Calu3 (cell line): ENCODE measurements around the gene GMPR2. TPM values are rescaled to one million over a fixed set of nuclear protein-coding genes. Genes with fewer than 3 reads are reported as not detected.

ENCODE experiments used
- BruUV-seq: library from RNA; stranded (reverse); fragments of 400-500 nt; replicated peaks from 2 replicates; lab custom pipeline; 2021; lab: Mats Ljungman, UMichigan
- CTCF ChIA-PET: fragments of 300-600 bp; sonication (Branson Sonifier 250); formaldehyde crosslinking; loops from one replicate; lab custom pipeline; 2022; ENCODE audit warnings: antibody characterized with exemption; lab: Charles Lee
- DNase-seq: peaks from one replicate; pipeline ENCODE4 v3.0.0; 2022
- H3K27ac Mint-ChIP-seq: one replicate; pipeline ENCODE4 v1.8.0; 2022; ENCODE audit warnings: mixed read lengths; ENCODE audit not compliant: unreplicated experiment
- H3K27me3 Mint-ChIP-seq: one replicate; pipeline ENCODE4 v1.8.0; 2022; ENCODE audit warnings: mixed read lengths; ENCODE audit not compliant: unreplicated experiment
- H3K36me3 Mint-ChIP-seq: one replicate; pipeline ENCODE4 v1.8.0; 2022; ENCODE audit warnings: mild to moderate bottlenecking, moderate library complexity, mixed read lengths; ENCODE audit not compliant: insufficient read depth, unreplicated experiment
- H3K4me1 Mint-ChIP-seq: one replicate; pipeline ENCODE4 v1.8.0; 2022; ENCODE audit warnings: mild to moderate bottlenecking, low read depth, mixed read lengths; ENCODE audit not compliant: unreplicated experiment
- H3K4me3 Mint-ChIP-seq: one replicate; pipeline ENCODE4 v1.8.0; 2022; ENCODE audit warnings: mild to moderate bottlenecking, low read depth, moderate library complexity, mixed read lengths; ENCODE audit not compliant: unreplicated experiment
- H3K9me3 Mint-ChIP-seq: one replicate; pipeline ENCODE4 v1.8.0; 2022; ENCODE audit warnings: low read depth, mixed read lengths; ENCODE audit not compliant: unreplicated experiment
- intact Hi-C: fragments of 100-400 bp; cut with micrococcal nuclease; formaldehyde crosslinking; loops from one replicate; pipeline ENCODE4 v1.10.0; 2022; ENCODE audit not compliant: unreplicated experiment
- total RNA-seq: library from RNA; stranded (reverse); gene quantifications from 2 replicates; pipeline ENCODE4 v1.2.3, GENCODE V29; 2022
- TF ChIP-seq, protein P1 (sequence below): fragments of 200-600 bp; IDR thresholded peaks from one replicate; pipeline ENCODE4 v1.8.0; 2022; ENCODE audit warnings: antibody characterized with exemption; ENCODE audit not compliant: unreplicated experiment

GMPR2 gene
- total RNA-seq, 1 experiment from 2014 or later = 63.4 TPM

DNA sequence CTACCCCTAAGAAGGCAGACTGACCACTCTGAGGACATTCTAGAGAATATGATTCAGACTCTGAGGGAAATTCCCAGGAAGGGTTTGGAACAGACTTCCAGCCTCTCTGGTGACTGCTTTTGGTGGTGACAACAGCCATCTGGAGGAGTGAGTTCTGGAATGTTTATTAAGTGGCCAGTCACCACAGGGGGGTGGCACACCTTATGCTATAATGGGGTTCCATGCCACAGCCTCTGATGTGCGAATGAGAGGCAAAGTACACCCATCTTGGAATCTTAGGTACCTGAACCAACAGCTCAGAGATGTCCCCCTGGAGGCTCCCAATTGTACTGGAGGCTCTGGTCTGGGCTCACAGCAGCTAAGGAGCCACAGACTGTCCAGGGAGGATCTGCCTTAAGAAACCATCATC is 19.2 kb downstream of the GMPR2 start:
- Mint-ChIP-seq H3K27me3 (no peaks in the 10 kb centered on the region), H3K9me3 (no peaks in the 10 kb centered on the region), H3K36me3 (no peaks in the 10 kb centered on the region), H3K27ac (no peak overlapping the region), H3K4me1 (peaks cover 7% of the 10 kb centered on the region), H3K4me3 (no peak overlapping the region)
- CTCF ChIA-PET = interaction anchor here (0.7 to 1.6 kb wide), 2 partner anchors 45 to 89 kb away, joined by 3 to 4 read pairs; no protein-coding TSS in a partner anchor
- intact Hi-C loops = no loop called here
- BruUV-seq = no TSS peak
- DNase-seq = no peak
- TF ChIP-seq, protein P1, sequence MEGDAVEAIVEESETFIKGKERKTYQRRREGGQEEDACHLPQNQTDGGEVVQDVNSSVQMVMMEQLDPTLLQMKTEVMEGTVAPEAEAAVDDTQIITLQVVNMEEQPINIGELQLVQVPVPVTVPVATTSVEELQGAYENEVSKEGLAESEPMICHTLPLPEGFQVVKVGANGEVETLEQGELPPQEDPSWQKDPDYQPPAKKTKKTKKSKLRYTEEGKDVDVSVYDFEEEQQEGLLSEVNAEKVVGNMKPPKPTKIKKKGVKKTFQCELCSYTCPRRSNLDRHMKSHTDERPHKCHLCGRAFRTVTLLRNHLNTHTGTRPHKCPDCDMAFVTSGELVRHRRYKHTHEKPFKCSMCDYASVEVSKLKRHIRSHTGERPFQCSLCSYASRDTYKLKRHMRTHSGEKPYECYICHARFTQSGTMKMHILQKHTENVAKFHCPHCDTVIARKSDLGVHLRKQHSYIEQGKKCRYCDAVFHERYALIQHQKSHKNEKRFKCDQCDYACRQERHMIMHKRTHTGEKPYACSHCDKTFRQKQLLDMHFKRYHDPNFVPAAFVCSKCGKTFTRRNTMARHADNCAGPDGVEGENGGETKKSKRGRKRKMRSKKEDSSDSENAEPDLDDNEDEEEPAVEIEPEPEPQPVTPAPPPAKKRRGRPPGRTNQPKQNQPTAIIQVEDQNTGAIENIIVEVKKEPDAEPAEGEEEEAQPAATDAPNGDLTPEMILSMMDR = no peak

DNA sequence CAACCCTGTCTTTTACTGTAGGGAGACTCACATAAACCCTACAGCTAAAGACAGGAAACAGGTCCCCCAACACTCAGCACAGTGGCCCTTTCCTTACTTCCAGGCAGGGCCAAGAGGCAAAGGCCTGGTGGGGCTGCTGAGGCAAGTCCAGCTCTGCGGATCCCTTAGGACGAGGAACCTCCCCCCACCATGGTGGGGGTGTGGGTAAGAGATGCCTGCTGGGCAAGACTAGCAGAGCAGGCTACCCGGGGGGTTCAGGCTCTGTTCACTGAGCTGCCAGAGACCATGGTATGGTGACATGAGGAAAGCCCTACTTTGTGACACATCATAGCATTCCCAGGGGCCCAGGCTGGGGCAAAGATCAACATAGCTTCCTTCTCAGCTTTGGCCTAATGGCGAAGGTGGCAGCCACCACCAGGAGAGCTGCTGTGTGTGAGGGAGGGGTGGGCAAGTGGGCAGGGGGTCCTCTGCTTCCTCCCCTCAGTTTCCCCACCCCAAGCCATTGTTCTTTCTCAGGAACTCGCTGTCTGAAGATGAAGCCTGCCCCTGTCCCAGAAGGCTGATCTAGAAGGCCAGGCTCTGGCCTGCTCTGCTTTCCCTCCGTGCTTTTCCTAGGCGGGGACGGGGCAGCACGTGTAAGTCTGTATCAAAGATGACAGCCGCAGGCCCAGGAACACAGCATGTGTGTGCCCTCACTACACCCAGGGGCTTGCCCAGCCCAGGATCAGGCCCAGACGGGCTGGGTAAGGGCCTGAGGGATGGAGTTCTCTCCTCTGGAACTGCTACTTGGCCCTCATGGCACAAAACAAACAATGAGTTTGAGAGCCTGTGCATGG is 19.8 kb downstream of the GMPR2 start:
- Mint-ChIP-seq H3K9me3 (no peaks in the 10 kb centered on the region), H3K4me3 (no peak overlapping the region), H3K27ac (no peak overlapping the region), H3K36me3 (no peaks in the 10 kb centered on the region), H3K27me3 (no peaks in the 10 kb centered on the region), H3K4me1 (peaks cover 7% of the 10 kb centered on the region)
- intact Hi-C loops = no loop called here
- BruUV-seq = no TSS peak
- TF ChIP-seq, protein P1 = no peak
- CTCF ChIA-PET = interaction anchor here (0.7 kb wide), 1 partner anchor 44 kb away, joined by 4 read pairs; no protein-coding TSS in a partner anchor
- no peak for DNase-seq

DNA sequence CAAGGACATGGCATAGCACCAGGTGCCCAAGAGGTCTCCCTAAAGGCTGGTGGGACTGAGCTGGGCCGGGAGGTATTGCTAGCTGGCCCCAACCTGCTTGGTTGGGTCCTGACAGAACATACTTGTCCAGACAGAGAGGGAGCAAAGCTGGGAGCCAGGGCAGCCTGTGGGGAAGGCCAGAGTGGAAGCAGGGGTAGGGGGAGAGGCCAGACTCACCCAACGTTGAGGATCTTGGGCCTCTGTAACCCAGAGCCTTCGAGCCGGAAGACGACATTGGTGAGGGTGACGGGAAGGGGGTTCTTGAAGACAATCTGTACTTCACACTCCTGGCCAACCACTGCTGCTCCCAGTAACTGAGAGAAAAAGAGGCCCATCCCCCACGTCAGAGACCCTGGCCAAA is 21.2 kb downstream of the GMPR2 start:
- intact Hi-C loops = no loop called here
- TF ChIP-seq, protein P1 = no peak
- BruUV-seq = no TSS peak
- H3K4me3 Mint-ChIP-seq = no peak overlapping the region
- no peak for DNase-seq
- H3K27me3 Mint-ChIP-seq = no peaks in the 10 kb centered on the region
- peaks cover 7% of the 10 kb centered on the region for H3K4me1 Mint-ChIP-seq
- H3K27ac Mint-ChIP-seq = no peak overlapping the region
- H3K36me3 Mint-ChIP-seq = no peaks in the 10 kb centered on the region
- no peaks in the 10 kb centered on the region for H3K9me3 Mint-ChIP-seq
- CTCF ChIA-PET = no interaction called here

DNA sequence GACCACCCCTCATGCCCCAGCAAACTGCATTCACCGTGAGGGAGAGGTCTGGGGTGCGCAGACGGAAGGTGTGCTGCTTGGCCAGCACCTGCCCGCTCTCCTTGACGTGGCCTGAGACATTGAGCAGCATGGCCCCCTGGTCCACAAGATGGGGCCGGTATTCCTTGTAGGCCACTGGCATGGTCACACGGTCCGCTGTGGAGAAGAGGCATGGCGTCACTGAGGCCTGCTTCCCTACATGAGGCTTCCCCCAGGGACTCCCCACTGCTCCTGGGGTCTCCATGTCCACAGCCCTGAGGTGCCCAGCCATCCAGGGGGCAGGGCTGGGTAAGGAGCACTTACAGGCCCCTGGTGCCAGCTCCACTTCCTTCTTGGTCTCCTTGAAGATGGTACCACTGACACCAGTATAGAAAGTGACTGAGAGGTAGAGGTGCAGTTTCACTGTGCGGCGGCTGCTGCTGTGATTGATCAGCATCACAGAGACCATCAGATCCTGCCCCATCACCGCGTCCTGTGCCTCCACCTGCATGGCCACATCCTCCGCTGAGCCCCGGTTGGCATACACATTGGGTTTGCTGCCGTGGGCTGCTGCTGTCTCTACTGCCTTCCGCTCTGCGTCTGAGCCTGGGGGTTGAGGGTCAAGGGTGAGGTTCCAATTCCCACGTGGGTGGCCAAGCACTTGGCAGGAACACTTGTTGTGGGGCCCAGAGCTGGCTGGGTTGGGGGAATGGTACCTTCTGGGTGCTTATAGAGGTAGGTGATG is 22.1 kb downstream of the GMPR2 start:
- Mint-ChIP-seq H3K9me3 (no peaks in the 10 kb centered on the region), H3K36me3 (no peaks in the 10 kb centered on the region), H3K4me3 (no peak overlapping the region), H3K4me1 (peaks cover 7% of the 10 kb centered on the region), H3K27ac (no peak overlapping the region), H3K27me3 (no peaks in the 10 kb centered on the region)
- BruUV-seq = no TSS peak
- DNase-seq = no peak
- intact Hi-C loops = no loop called here
- CTCF ChIA-PET = no interaction called here
- TF ChIP-seq, protein P1 = no peak
